ENCODE data around the gene NRN1L.

GRCh38 chr16:67843343-67843765 is 41.3 kb upstream of the NRN1L start:
- TF ChIP-seq CTCF (conservative IDR thresholded peaks at IDR 0.05 in 1 of 2, IDR thresholded peaks at IDR 0.05 in 1 of 2; ENCODE audit: extremely low read depth in 1 of 2, insufficient read depth in 1 of 2, low read depth in 1 of 2, low read length in 2 of 2) (no peak), EZH2 (IDR thresholded peaks at IDR 0.05; ENCODE audit: borderline replicate concordance, low read length) (no peak)
